IPS DF 19.7 (cell line): ENCODE results near the gene RFX1.

Experiments
- DNase-seq: peaks from one replicate; pipeline ENCODE4 v3.0.0-alpha.2; 2013; ENCODE audit warnings: low read depth, low spot score

The RFX1 gene

GRCh38 chr19:13961826-13962698 is 44.1 kb downstream of the RFX1 start:
- DNase-seq: no peak

GRCh38 chr19:13960863-13961784 is 45.0 kb downstream of the RFX1 start:
- no peak for DNase-seq

- DNase-seq: no peak
Observed at GRCh38 chr19:13959962-13960862, 45.9 kb downstream of the RFX1 start.

- no peak for DNase-seq
Observed at GRCh38 chr19:13959141-13959961, 46.8 kb downstream of the RFX1 start.

GRCh38 chr19:13958043-13958442 is 48.1 kb downstream of the RFX1 start:
- no peak for DNase-seq

- no peak for DNase-seq
Observed at GRCh38 chr19:13957051-13957450, 49.1 kb downstream of the RFX1 start.

GRCh38 chr19:13956365-13956744 is 49.8 kb downstream of the RFX1 start:
- DNase-seq: no peak

- DNase-seq: no peak
Observed at GRCh38 chr19:13955662-13956364, 50.3 kb downstream of the RFX1 start.

GRCh38 chr19:13954185-13954584 is 51.9 kb downstream of the RFX1 start:
- no peak for DNase-seq

- DNase-seq: no peak
Observed at GRCh38 chr19:13952931-13953531, 53.1 kb downstream of the RFX1 start.

- DNase-seq: peak; percentile 96
Observed at GRCh38 chr19:13952154-13952930, 53.8 kb downstream of the RFX1 start, which contains the start of gene DCAF15. Gene DCAF15, plus strand, starts transcription at chr19:13952509. Its CDS starts 4 bp downstream, at chr19:13952513.

GRCh38 chr19:13951799-13952153 is 54.3 kb downstream of the RFX1 start:
- DNase-seq: no peak

- DNase-seq: no peak
Observed at GRCh38 chr19:13951043-13951442, 55.1 kb downstream of the RFX1 start.

GRCh38 chr19:13946414-13946813 is 59.7 kb downstream of the RFX1 start:
- DNase-seq: no peak

- DNase-seq: no peak
Observed at GRCh38 chr19:13942023-13942684, 64.0 kb downstream of the RFX1 start.

GRCh38 chr19:13938301-13939064 is 67.6 kb downstream of the RFX1 start, which contains the start of gene PODNL1:
Gene PODNL1, minus strand, starts transcription at chr19:13938417. Its CDS starts 236 bp downstream, at chr19:13938181.
- no peak for DNase-seq
